Activated T-helper 17 cell treated with anti-CD3 and anti-CD28 coated beads, Interleukin-2, amount 50 U/mL, for 72 hours (primary cell): ENCODE measurements around the gene TMBIM4. TPM values are rescaled to one million over a fixed set of nuclear protein-coding genes. Genes with fewer than 3 reads are reported as not detected.
"Not testable (repeated sequence)": the region's sequence is repeated elsewhere in the genome, so short reads cannot be mapped to it uniquely, and the experiment has no call there.

ENCODE experiments used
- ATAC-seq: fragments of 150-1000 bp; cut with Tn5 transposase; replicated peaks from 2 replicates; pipeline ENCODE4 v1.10.0; 2021; ENCODE audit warnings: mild to moderate bottlenecking, moderate library complexity
- H3K27ac Mint-ChIP-seq: one replicate; pipeline ENCODE4 v1.8.0; 2022; ENCODE audit warnings: mixed read lengths
- H3K27me3 Mint-ChIP-seq: one replicate; pipeline ENCODE4 v1.8.0; 2022; ENCODE audit warnings: mixed read lengths
- H3K36me3 Mint-ChIP-seq: one replicate; pipeline ENCODE4 v1.8.0; 2022; ENCODE audit warnings: low read depth, mild to moderate bottlenecking, mixed read lengths
- H3K4me1 Mint-ChIP-seq: one replicate; pipeline ENCODE4 v1.8.0; 2022; ENCODE audit warnings: mixed read lengths
- H3K4me3 Mint-ChIP-seq: one replicate; pipeline ENCODE4 v1.8.0; 2022; ENCODE audit warnings: mild to moderate bottlenecking, mixed read lengths
- H3K9me3 Mint-ChIP-seq: one replicate; pipeline ENCODE4 v1.8.0; 2022; ENCODE audit warnings: mixed read lengths
- total RNA-seq, 2 donors: library from RNA; stranded (reverse); gene quantifications; one replicate each; pipeline ENCODE4 v1.2.3, GENCODE V29; 2022

TMBIM4 gene
- total RNA-seq, 2 donors from 2014 or later = 41.5 to 48.9 TPM

GRCh38 chr12:66190519-66191370 is 20.9 kb upstream of the TMBIM4 start:
- H3K36me3 Mint-ChIP-seq = no peaks in the 10 kb centered on the region
- no peak for ATAC-seq
- peak overlapping the region; percentile 24 for H3K4me3 Mint-ChIP-seq
- H3K4me1 Mint-ChIP-seq = no peaks in the 10 kb centered on the region
- H3K27ac Mint-ChIP-seq = no peak overlapping the region
- peaks cover 51% of the 10 kb centered on the region for H3K27me3 Mint-ChIP-seq
- no peaks in the 10 kb centered on the region for H3K9me3 Mint-ChIP-seq

- Mint-ChIP-seq H3K27ac (no peak overlapping the region), H3K4me1 (no peaks in the 10 kb centered on the region), H3K36me3 (no peaks in the 10 kb centered on the region), H3K9me3 (no peaks in the 10 kb centered on the region), H3K27me3 (peaks cover 48% of the 10 kb centered on the region), H3K4me3 (peak overlapping the region; percentile 24)
- ATAC-seq = no peak
Measured at GRCh38 chr12:66189889-66190288, 20.1 kb upstream of the TMBIM4 start.

GRCh38 chr12:66189486-66189843 is 19.7 kb upstream of the TMBIM4 start:
- no peaks in the 10 kb centered on the region for H3K4me1 Mint-ChIP-seq
- H3K36me3 Mint-ChIP-seq = no peaks in the 10 kb centered on the region
- H3K27ac Mint-ChIP-seq = no peak overlapping the region
- peaks cover 50% of the 10 kb centered on the region for H3K27me3 Mint-ChIP-seq
- peak overlapping the region; percentile 24 for H3K4me3 Mint-ChIP-seq
- no peak for ATAC-seq
- H3K9me3 Mint-ChIP-seq = peaks cover 3% of the 10 kb centered on the region

- peaks cover 3% of the 10 kb centered on the region for H3K9me3 Mint-ChIP-seq
- H3K27ac Mint-ChIP-seq = no peak within 1 kb of the TSS
- ATAC-seq = peak; percentile 86
- H3K36me3 Mint-ChIP-seq = no peaks in the 10 kb centered on the region
- peaks cover 48% of the 10 kb centered on the region for H3K27me3 Mint-ChIP-seq
- no peaks in the 10 kb centered on the region for H3K4me1 Mint-ChIP-seq
- peak within 1 kb of the TSS; percentile 74 for H3K4me3 Mint-ChIP-seq
Measured at GRCh38 chr12:66188584-66189485, 19.0 kb upstream of the TMBIM4 start, which contains the start of gene IRAK3. TSS of gene IRAK3 (plus strand) at chr12:66189214. CDS start at chr12:66189300, 86 bp downstream.

- ATAC-seq = no peak
- Mint-ChIP-seq H3K4me1 (no peaks in the 10 kb centered on the region), H3K27me3 (peaks cover 53% of the 10 kb centered on the region), H3K9me3 (peaks cover 3% of the 10 kb centered on the region), H3K27ac (no peak overlapping the region), H3K36me3 (no peaks in the 10 kb centered on the region), H3K4me3 (peak overlapping the region; percentile 74)
Measured at GRCh38 chr12:66187821-66188220, 18.0 kb upstream of the TMBIM4 start.

GRCh38 chr12:66187036-66187435 is 17.2 kb upstream of the TMBIM4 start:
- H3K4me3 Mint-ChIP-seq = peak overlapping the region; percentile 74
- peaks cover 3% of the 10 kb centered on the region for H3K9me3 Mint-ChIP-seq
- H3K27me3 Mint-ChIP-seq = peaks cover 59% of the 10 kb centered on the region
- no peaks in the 10 kb centered on the region for H3K4me1 Mint-ChIP-seq
- no peak for ATAC-seq
- H3K27ac Mint-ChIP-seq = no peak overlapping the region
- H3K36me3 Mint-ChIP-seq = no peaks in the 10 kb centered on the region

- not testable (repeated sequence) for H3K27ac Mint-ChIP-seq, H3K9me3 Mint-ChIP-seq, ATAC-seq, H3K36me3 Mint-ChIP-seq, H3K4me1 Mint-ChIP-seq, H3K4me3 Mint-ChIP-seq
- H3K27me3 Mint-ChIP-seq = peaks cover 43% of the 10 kb centered on the region
Measured at GRCh38 chr12:66184822-66185221, 15.0 kb upstream of the TMBIM4 start.

- no peak for ATAC-seq
- Mint-ChIP-seq H3K4me1 (no peaks in the 10 kb centered on the region), H3K27me3 (peaks cover 43% of the 10 kb centered on the region), H3K4me3 (no peak overlapping the region), H3K9me3 (peaks cover 3% of the 10 kb centered on the region), H3K36me3 (no peaks in the 10 kb centered on the region), H3K27ac (no peak overlapping the region)
Measured at GRCh38 chr12:66182956-66183355, 13.2 kb upstream of the TMBIM4 start.

GRCh38 chr12:66176105-66176900 is 6.5 kb upstream of the TMBIM4 start:
- H3K27ac Mint-ChIP-seq = no peak overlapping the region
- H3K36me3 Mint-ChIP-seq = no peaks in the 10 kb centered on the region
- ATAC-seq = no peak
- H3K4me1 Mint-ChIP-seq = no peaks in the 10 kb centered on the region
- H3K27me3 Mint-ChIP-seq = peaks cover 19% of the 10 kb centered on the region
- H3K9me3 Mint-ChIP-seq = no peaks in the 10 kb centered on the region
- no peak overlapping the region for H3K4me3 Mint-ChIP-seq

- H3K36me3 Mint-ChIP-seq, ATAC-seq: not testable (repeated sequence)
- peaks cover 19% of the 10 kb centered on the region for H3K27me3 Mint-ChIP-seq
Measured at GRCh38 chr12:66174391-66175325, 4.9 kb upstream of the TMBIM4 start.

GRCh38 chr12:66170606-66171005 is 810 bp upstream of the TMBIM4 start:
- H3K4me1 Mint-ChIP-seq = peaks cover 26% of the 10 kb centered on the region
- ATAC-seq = no peak
- peak overlapping the region; percentile 100 for H3K4me3 Mint-ChIP-seq
- H3K9me3 Mint-ChIP-seq = no peaks in the 10 kb centered on the region
- H3K27me3 Mint-ChIP-seq = no peaks in the 10 kb centered on the region
- H3K27ac Mint-ChIP-seq = peak overlapping the region; percentile 99
- H3K36me3 Mint-ChIP-seq = peaks cover 33% of the 10 kb centered on the region

More at GRCh38 chr12:66174391-66175325, 4.9 kb upstream of the TMBIM4 start:
- H3K27ac Mint-ChIP-seq, H3K4me3 Mint-ChIP-seq, H3K9me3 Mint-ChIP-seq, H3K4me1 Mint-ChIP-seq: not testable (repeated sequence)

GRCh38 chr12:66168410-66168809 is 1.4 kb downstream of the TMBIM4 start:
- peaks cover 48% of the 10 kb centered on the region for H3K4me1 Mint-ChIP-seq
- peaks cover 47% of the 10 kb centered on the region for H3K36me3 Mint-ChIP-seq
- ATAC-seq = no peak
- H3K4me3 Mint-ChIP-seq = peak overlapping the region; percentile 100
- H3K27me3 Mint-ChIP-seq = no peaks in the 10 kb centered on the region
- peak overlapping the region; percentile 99 for H3K27ac Mint-ChIP-seq
- H3K9me3 Mint-ChIP-seq = peaks cover 5% of the 10 kb centered on the region

GRCh38 chr12:66166561-66166960 is 3.2 kb downstream of the TMBIM4 start:
- Mint-ChIP-seq H3K9me3 (peaks cover 5% of the 10 kb centered on the region), H3K27ac (no peak overlapping the region), H3K4me3 (peak overlapping the region; percentile 100), H3K36me3 (peaks cover 55% of the 10 kb centered on the region), H3K4me1 (peaks cover 63% of the 10 kb centered on the region), H3K27me3 (no peaks in the 10 kb centered on the region)
- ATAC-seq = no peak
